ENCODE measurements around the gene PLD2.

Gene PLD2

DNA sequence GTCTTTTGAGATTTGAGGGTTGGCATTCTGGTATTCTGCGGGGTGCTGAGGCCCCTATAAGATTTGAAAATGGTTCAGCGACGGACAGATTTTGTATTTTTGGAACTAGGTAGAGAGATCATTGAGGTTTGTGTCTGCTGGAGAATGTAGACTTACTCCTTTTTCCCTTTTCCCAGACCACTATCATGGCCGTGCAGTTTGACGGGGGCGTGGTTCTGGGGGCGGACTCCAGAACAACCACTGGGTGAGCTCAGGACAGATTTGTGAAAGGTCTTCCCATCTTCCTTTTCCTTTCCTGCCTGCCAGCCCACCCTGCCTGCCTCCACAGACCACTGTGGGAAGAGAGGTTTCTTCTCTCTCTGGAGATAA is 10.4 kb upstream of the PLD2 start:
- no peak for DNase-seq
- TF ChIP-seq EZH2 (optimal IDR thresholded peaks at IDR 0.05; ENCODE audit: low read depth, low read length) (no peak), EZH2phosphoT487 (IDR thresholded peaks at IDR 0.05; ENCODE audit: low read length) (no peak)
- TF ChIP-seq, protein P1, sequence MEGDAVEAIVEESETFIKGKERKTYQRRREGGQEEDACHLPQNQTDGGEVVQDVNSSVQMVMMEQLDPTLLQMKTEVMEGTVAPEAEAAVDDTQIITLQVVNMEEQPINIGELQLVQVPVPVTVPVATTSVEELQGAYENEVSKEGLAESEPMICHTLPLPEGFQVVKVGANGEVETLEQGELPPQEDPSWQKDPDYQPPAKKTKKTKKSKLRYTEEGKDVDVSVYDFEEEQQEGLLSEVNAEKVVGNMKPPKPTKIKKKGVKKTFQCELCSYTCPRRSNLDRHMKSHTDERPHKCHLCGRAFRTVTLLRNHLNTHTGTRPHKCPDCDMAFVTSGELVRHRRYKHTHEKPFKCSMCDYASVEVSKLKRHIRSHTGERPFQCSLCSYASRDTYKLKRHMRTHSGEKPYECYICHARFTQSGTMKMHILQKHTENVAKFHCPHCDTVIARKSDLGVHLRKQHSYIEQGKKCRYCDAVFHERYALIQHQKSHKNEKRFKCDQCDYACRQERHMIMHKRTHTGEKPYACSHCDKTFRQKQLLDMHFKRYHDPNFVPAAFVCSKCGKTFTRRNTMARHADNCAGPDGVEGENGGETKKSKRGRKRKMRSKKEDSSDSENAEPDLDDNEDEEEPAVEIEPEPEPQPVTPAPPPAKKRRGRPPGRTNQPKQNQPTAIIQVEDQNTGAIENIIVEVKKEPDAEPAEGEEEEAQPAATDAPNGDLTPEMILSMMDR (IDR thresholded peaks at IDR 0.05; ENCODE audit: low read length) = no peak
- H3K27ac ChIP-seq (ENCODE audit: low read length) = peak overlapping the region; percentile 38; the same call in 1 of the 2 replicates

DNA sequence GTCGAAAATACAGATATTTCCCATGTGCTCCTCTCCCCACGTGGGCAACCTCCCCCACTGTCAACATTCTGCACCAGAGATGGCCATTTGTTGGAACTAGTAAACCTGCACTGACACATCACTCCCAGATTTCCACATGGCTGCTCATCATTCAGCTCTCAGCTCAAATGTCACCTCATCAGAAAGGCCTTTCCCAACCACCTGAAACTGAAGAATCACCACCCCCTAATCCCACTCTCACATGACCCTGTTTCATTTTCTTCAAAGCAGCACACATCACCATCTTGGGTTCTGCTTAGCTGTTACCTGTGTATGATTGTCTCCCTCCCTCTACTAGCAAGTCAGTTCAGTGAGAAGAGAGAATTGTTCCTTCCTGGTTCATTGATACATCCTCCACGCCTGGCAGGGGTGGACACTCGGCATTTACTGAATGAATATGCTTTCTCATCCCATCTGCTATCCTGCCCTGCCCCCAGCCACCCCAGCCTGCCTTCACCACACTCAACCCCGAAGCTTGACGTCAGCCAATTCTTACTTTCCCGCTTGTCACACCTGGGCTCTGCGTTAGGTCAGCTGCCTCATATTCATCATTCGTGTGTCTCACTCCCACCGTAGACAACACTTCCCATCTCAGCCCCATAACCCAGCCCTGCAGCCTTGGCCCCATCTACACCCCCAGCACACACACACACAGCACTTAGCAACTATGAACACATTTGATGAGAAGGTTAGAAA is 6.3 kb upstream of the PLD2 start:
- Histone ChIP-seq H2AFZ (ENCODE audit: low read length) (no peak overlapping the region), H3K4me2 (ENCODE audit: low read depth, low read length) (peak overlapping the region; percentile 58), H3K36me3 (replicated peaks; ENCODE audit: insufficient read depth, low read length) (peaks cover 5% of the 10 kb centered on the region; the same call in 1 of the 2 replicates), H3K27me3 (replicated peaks; ENCODE audit: insufficient read depth, low read length) (no peaks in the 10 kb centered on the region), H3F3A (ENCODE audit: insufficient read depth, low read length) (peaks cover 11% of the 10 kb centered on the region), H3K9me3 (replicated peaks; ENCODE audit: insufficient read depth, low read length) (no peaks in the 10 kb centered on the region), H3K4me1 (ENCODE audit: low read length) (peaks cover 14% of the 10 kb centered on the region), H3K9ac (ENCODE audit: low read length) (peak overlapping the region; percentile 46), H3K79me2 (ENCODE audit: low read length) (peaks cover 22% of the 10 kb centered on the region), H3K27ac (ENCODE audit: low read length) (peak overlapping the region; percentile 84), H4K20me1 (ENCODE audit: insufficient read depth, low read length) (no peaks in the 10 kb centered on the region), H3K4me3 (ENCODE audit: low read length) (no peak overlapping the region), H3K9me2 (replicated peaks; ENCODE audit: insufficient read depth, low read length) (no peaks in the 10 kb centered on the region)
- peak; percentile 51 for DNase-seq
- TF ChIP-seq EZH2 (optimal IDR thresholded peaks at IDR 0.05; ENCODE audit: low read depth, low read length) (no peak), EZH2phosphoT487 (IDR thresholded peaks at IDR 0.05; ENCODE audit: low read length) (no peak)
- TF ChIP-seq, protein P1 (IDR thresholded peaks at IDR 0.05; ENCODE audit: low read length) = no peak

More for the DNA sequence above, 10.4 kb upstream of the PLD2 start:
- Histone ChIP-seq H3K9me2 (replicated peaks; ENCODE audit: insufficient read depth, low read length) (no peaks in the 10 kb centered on the region), H4K20me1 (ENCODE audit: insufficient read depth, low read length) (no peaks in the 10 kb centered on the region), H3K9ac (ENCODE audit: low read length) (peak overlapping the region; percentile 91), H3K9me3 (replicated peaks; ENCODE audit: insufficient read depth, low read length) (no peaks in the 10 kb centered on the region), H2AFZ (ENCODE audit: low read length) (peak overlapping the region; percentile 76; the same call in 1 of the 2 replicates), H3K4me3 (ENCODE audit: low read length) (peak overlapping the region; percentile 94), H3K79me2 (ENCODE audit: low read length) (peaks cover 22% of the 10 kb centered on the region), H3K4me1 (ENCODE audit: low read length) (peaks cover 14% of the 10 kb centered on the region), H3K36me3 (replicated peaks; ENCODE audit: insufficient read depth, low read length) (peaks cover 5% of the 10 kb centered on the region; the same call in 1 of the 2 replicates), H3F3A (ENCODE audit: insufficient read depth, low read length) (peaks cover 11% of the 10 kb centered on the region), H3K27me3 (replicated peaks; ENCODE audit: insufficient read depth, low read length) (peaks cover 5% of the 10 kb centered on the region; the same call in 1 of the 2 replicates), H3K4me2 (ENCODE audit: low read depth, low read length) (peak overlapping the region; percentile 74)

DNA sequence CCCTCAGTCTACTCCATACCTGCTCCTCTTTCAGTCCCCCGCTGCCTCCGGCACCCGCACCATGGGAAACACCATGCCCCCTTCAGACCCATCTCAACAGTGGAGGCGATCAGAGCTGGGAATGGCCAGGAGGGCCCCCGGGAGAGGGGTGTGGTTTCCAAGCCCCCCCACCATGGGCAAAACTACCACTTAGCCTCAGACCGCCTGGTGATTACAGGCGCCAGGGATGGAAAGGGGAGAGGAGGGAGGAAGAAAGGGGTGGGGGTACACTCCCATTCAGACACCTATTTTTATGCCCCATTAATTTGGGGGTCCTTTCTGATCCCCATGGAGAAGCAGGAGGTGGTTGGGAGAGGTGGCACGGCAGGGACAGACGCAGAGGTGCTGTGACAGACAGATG is 4.7 kb upstream of the PLD2 start, which contains the start of gene C17orf114:
TSS of gene C17orf114 (minus strand) at position 101 of the 400 bp plus-strand sequence.
- Histone ChIP-seq H3K4me3 (ENCODE audit: low read length) (no peak within 1 kb of the TSS), H3K36me3 (replicated peaks; ENCODE audit: insufficient read depth, low read length) (peaks cover 5% of the 10 kb centered on the region; the same call in 1 of the 2 replicates), H3K9ac (ENCODE audit: low read length) (peak within 1 kb of the TSS; percentile 46), H3K4me1 (ENCODE audit: low read length) (peaks cover 14% of the 10 kb centered on the region), H3F3A (ENCODE audit: insufficient read depth, low read length) (peaks cover 11% of the 10 kb centered on the region), H3K4me2 (ENCODE audit: low read depth, low read length) (peak within 1 kb of the TSS; percentile 58; the same call in 1 of the 2 replicates), H3K9me2 (replicated peaks; ENCODE audit: insufficient read depth, low read length) (no peaks in the 10 kb centered on the region), H3K27me3 (replicated peaks; ENCODE audit: insufficient read depth, low read length) (no peaks in the 10 kb centered on the region), H3K27ac (ENCODE audit: low read length) (peak within 1 kb of the TSS; percentile 84), H4K20me1 (ENCODE audit: insufficient read depth, low read length) (no peaks in the 10 kb centered on the region), H3K79me2 (ENCODE audit: low read length) (peaks cover 9% of the 10 kb centered on the region), H2AFZ (ENCODE audit: low read length) (no peak within 1 kb of the TSS), H3K9me3 (replicated peaks; ENCODE audit: insufficient read depth, low read length) (no peaks in the 10 kb centered on the region)
- no peak for DNase-seq
- no peak for TF ChIP-seq EZH2 (optimal IDR thresholded peaks at IDR 0.05; ENCODE audit: low read depth, low read length)
- TF ChIP-seq, protein P1 (IDR thresholded peaks at IDR 0.05; ENCODE audit: low read length) = no peak
- TF ChIP-seq EZH2phosphoT487 (IDR thresholded peaks at IDR 0.05; ENCODE audit: low read length) = no peak
